CD14-positive monocyte (primary cell): ENCODE measurements around the gene TMEM181. TPM values are rescaled to one million over a fixed set of nuclear protein-coding genes. Genes with fewer than 3 reads are reported as not detected.

ENCODE experiments used
- DNase-seq, 3 donors: peaks; one replicate each; pipeline ENCODE4 v3.0.0-alpha.2; 2011 to 2022
- H2AFZ ChIP-seq: 2 replicates; pipeline ENCODE4 v1.6.0; 2012; ENCODE audit warnings: mild to moderate bottlenecking, low read depth, low read length, inconsistent platforms; ENCODE audit not compliant: insufficient read depth, poor library complexity, severe bottlenecking
- H3K27ac ChIP-seq, 2 donors: 1 replicate in 1 of 2; 2 replicates in 1 of 2; pipeline ENCODE4 v1.5.1; 2012 to 2013; ENCODE audit warnings: low read length in 2 of 2, control low read depth in 1 of 2, inconsistent platforms in 1 of 2, low read depth in 1 of 2, mild to moderate bottlenecking in 1 of 2
- H3K27me3 ChIP-seq, 2 donors: one replicate each; pipeline versions ENCODE4 v1.6.0 to v1.6.1; 2011 to 2013; ENCODE audit warnings: low read length in 2 of 2; ENCODE audit not compliant: control insufficient read depth in 2 of 2, insufficient read depth in 2 of 2
- H3K36me3 ChIP-seq, 2 donors: replicated peaks in 1 of 2; 1 replicate in 1 of 2; 2 replicates in 1 of 2; pipeline versions ENCODE4 v1.5.1 to v1.6.1; 2012 to 2013; ENCODE audit warnings: low read length in 2 of 2, control low read depth in 1 of 2, inconsistent platforms in 1 of 2, mild to moderate bottlenecking in 1 of 2; ENCODE audit not compliant: insufficient read depth in 2 of 2, control insufficient read depth in 1 of 2
- H3K4me1 ChIP-seq, 2 donors: 1 replicate in 1 of 2; 2 replicates in 1 of 2; pipeline versions ENCODE4 v1.5.1 to v1.6.1; 2012 to 2013; ENCODE audit warnings: low read length in 2 of 2, control low read depth in 1 of 2, inconsistent platforms in 1 of 2, mild to moderate bottlenecking in 1 of 2, moderate library complexity in 1 of 2; ENCODE audit not compliant: insufficient read depth in 2 of 2, control insufficient read depth in 1 of 2
- H3K4me2 ChIP-seq: replicated peaks from 2 replicates; pipeline ENCODE3; 2012; ENCODE audit warnings: low read length, moderate library complexity, mild to moderate bottlenecking; ENCODE audit not compliant: poor library complexity, severe bottlenecking; ENCODE audit errors: extremely low read depth
- H3K4me3 ChIP-seq, 3 experiments: fragments of 200-600 bp in 1 of 3; sonication (generic) in 1 of 3; replicated peaks in 1 of 3; 1 replicate in 2 of 3; 2 replicates in 1 of 3; pipeline ENCODE4 v1.5.1; 2011 to 2013; ENCODE audit warnings: low read length in 3 of 3, mild to moderate bottlenecking in 3 of 3, control low read depth in 2 of 3, low read depth in 2 of 3, inconsistent platforms in 1 of 3, moderate library complexity in 1 of 3
- H3K79me2 ChIP-seq: 2 replicates; pipeline ENCODE4 v1.6.0; 2012; ENCODE audit warnings: mild to moderate bottlenecking, control low read depth, inconsistent platforms, low read length, moderate library complexity; ENCODE audit not compliant: insufficient read depth
- H3K9ac ChIP-seq: 2 replicates; pipeline ENCODE4 v1.6.0; 2017; ENCODE audit warnings: low read length, mild to moderate bottlenecking; ENCODE audit not compliant: insufficient read depth, poor library complexity, severe bottlenecking
- H3K9me3 ChIP-seq, 2 donors: replicated peaks in 1 of 2; 1 replicate in 1 of 2; 2 replicates in 1 of 2; pipeline versions ENCODE4 v1.5.1 to v1.6.1; 2012 to 2013; ENCODE audit warnings: low read length in 2 of 2, control low read depth in 1 of 2; ENCODE audit not compliant: control insufficient read depth in 1 of 2, insufficient read depth in 1 of 2
- H4K20me1 ChIP-seq: 2 replicates; pipeline ENCODE4 v1.6.0; 2012; ENCODE audit warnings: mild to moderate bottlenecking, low read length, control low read depth, moderate library complexity; ENCODE audit not compliant: insufficient read depth
- H3K27ac Mint-ChIP-seq, 7 donors: one replicate each; pipeline ENCODE4 v1.8.0; 2020; ENCODE audit warnings: mild to moderate bottlenecking in 7 of 7, mixed read lengths in 7 of 7, moderate library complexity in 6 of 7, inconsistent platforms in 2 of 7
- H3K27me3 Mint-ChIP-seq, 3 donors: one replicate each; pipeline ENCODE4 v1.8.0; 2021 to 2022; ENCODE audit warnings: low read depth in 3 of 3, mild to moderate bottlenecking in 3 of 3, mixed read lengths in 3 of 3, moderate library complexity in 3 of 3, inconsistent platforms in 1 of 3
- H3K36me3 Mint-ChIP-seq, 2 donors: one replicate each; pipeline ENCODE4 v1.8.0; 2020; ENCODE audit warnings: mixed read lengths in 2 of 2, inconsistent platforms in 1 of 2, mild to moderate bottlenecking in 1 of 2
- H3K4me1 Mint-ChIP-seq: one replicate; pipeline ENCODE4 v1.8.0; 2020; ENCODE audit warnings: mild to moderate bottlenecking, mixed read lengths
- H3K4me3 Mint-ChIP-seq, 2 donors: one replicate each; pipeline ENCODE4 v1.8.0; 2020; ENCODE audit warnings: mild to moderate bottlenecking in 2 of 2, mixed read lengths in 2 of 2, moderate library complexity in 1 of 2
- H3K9me3 Mint-ChIP-seq, 7 donors: one replicate each; pipeline ENCODE4 v1.8.0; 2020 to 2022; ENCODE audit warnings: mixed read lengths in 7 of 7, mild to moderate bottlenecking in 6 of 7, moderate library complexity in 6 of 7, inconsistent platforms in 2 of 7
- CTCF ChIP-seq: fragments of 200-600 bp; IDR thresholded peaks from one replicate; pipeline ENCODE4 v1.8.0; 2022; ENCODE audit warnings: antibody characterized with exemption, mild to moderate bottlenecking
- WGBS: methylation state at CpG from one replicate; pipeline ENCODE4 v1.1.5; 2013; ENCODE audit warnings: missing lambda C conversion rate; ENCODE audit not compliant: insufficient coverage; 5-methylcytosine and 5-hydroxymethylcytosine counted together
- intact Hi-C, 2 donors: fragments of 100-400 bp; cut with micrococcal nuclease; formaldehyde crosslinking; loops; one replicate each; pipeline versions ENCODE4 v1.15.0 to v1.15.1; 2023
- polyA plus RNA-seq, 3 donors: library from polyadenylated mRNA; depleted of rRNA in 1 of 3; unstranded in 2 of 3; stranded (reverse) in 1 of 3; fragments of 300-500 nt in 2 of 3; fragments of >200 nt in 1 of 3; fragmentation: Illumina TruSeq in 2 of 3; gene quantifications; 1 replicate in 2 of 3; 2 replicates in 1 of 3; pipeline ENCODE4 v1.2.3, GENCODE V29; 2012 to 2021

Gene TMEM181
- polyA plus RNA-seq, 3 donors = 2.4 to 6.8 (median 2.6) TPM

GRCh38 chr6:158589366-158589765 is 29.5 kb downstream of the TMEM181 start:
- no peaks in the 10 kb centered on the region for H3K27me3 ChIP-seq
- no peaks in the 10 kb centered on the region for H3K4me1 ChIP-seq
- H3K9me3 Mint-ChIP-seq = peaks cover 0 to 5% (median 0%) of the 10 kb centered on the region in 7 donors
- H3K4me3 Mint-ChIP-seq = no peak overlapping the region
- peaks cover 89 to 99% of the 10 kb centered on the region in 2 donors for H3K36me3 ChIP-seq
- H3K4me2 ChIP-seq = no peak overlapping the region
- WGBS = 86% methylated on average over 2 of the region's 8 CpGs
- H3K36me3 Mint-ChIP-seq = peaks cover 94% of the 10 kb centered on the region in 2 donors
- no peak for TF ChIP-seq CTCF
- no peaks in the 10 kb centered on the region for H3K9me3 ChIP-seq
- no peak overlapping the region for H3K27ac ChIP-seq
- H2AFZ ChIP-seq = no peak overlapping the region
- no peak overlapping the region for H3K9ac ChIP-seq
- H3K4me1 Mint-ChIP-seq = no peaks in the 10 kb centered on the region
- H3K79me2 ChIP-seq = no peaks in the 10 kb centered on the region
- no peak overlapping the region for H3K4me3 ChIP-seq
- H3K27ac Mint-ChIP-seq = peak overlapping the region in 1 of 7 donors; percentile 21
- no peaks in the 10 kb centered on the region for H3K27me3 Mint-ChIP-seq
- intact Hi-C loops = no loop called here
- no peak for DNase-seq
- no peaks in the 10 kb centered on the region for H4K20me1 ChIP-seq

GRCh38 chr6:158591134-158591809 is 31.4 kb downstream of the TMEM181 start:
- Histone ChIP-seq H3K27me3 (no peaks in the 10 kb centered on the region), H3K79me2 (no peaks in the 10 kb centered on the region), H4K20me1 (no peaks in the 10 kb centered on the region), H3K27ac (no peak overlapping the region), H3K4me3 (no peak overlapping the region), H2AFZ (no peak overlapping the region), H3K9me3 (no peaks in the 10 kb centered on the region), H3K9ac (no peak overlapping the region), H3K4me1 (no peaks in the 10 kb centered on the region), H3K4me2 (no peak overlapping the region), H3K36me3 (peaks cover 72 to 98% of the 10 kb centered on the region in 2 donors)
- no peak for DNase-seq
- no peaks in the 10 kb centered on the region for H3K27me3 Mint-ChIP-seq
- 100% methylated on average over 3 of the region's 7 CpGs for WGBS
- intact Hi-C loops = no loop called here
- peaks cover 89 to 90% of the 10 kb centered on the region in 2 donors for H3K36me3 Mint-ChIP-seq
- H3K4me3 Mint-ChIP-seq = peak overlapping the region in 1 of 2 donors; percentile 13
- no peak for TF ChIP-seq CTCF
- H3K9me3 Mint-ChIP-seq = peaks cover 0 to 2% (median 0%) of the 10 kb centered on the region in 7 donors
- H3K27ac Mint-ChIP-seq = peak overlapping the region in 2 of 7 donors; percentile 12 to 48
- H3K4me1 Mint-ChIP-seq = no peaks in the 10 kb centered on the region
